CD4-positive, alpha-beta T cell treated with Interleukin-17A for 4 hours (primary cell): Measurements from ENCODE around the gene PNPLA3.

Experiments used
- DNase-seq: peaks from one replicate; pipeline ENCODE4 v3.0.0-alpha.2; 2020; ENCODE audit warnings: mixed read lengths

The PNPLA3 gene

GRCh38 chr22:43923631-43924464 is at the start of gene PNPLA3:
TSS of gene PNPLA3 (plus strand) at chr22:43923805. CDS start at chr22:43923912, 107 bp downstream.
- DNase-seq, result peak; percentile 89

- DNase-seq, result no peak
Observed at GRCh38 chr22:43876866-43877509, 46.6 kb upstream of the PNPLA3 start.

- DNase-seq, result no peak
Observed at GRCh38 chr22:43878079-43878795, 45.4 kb upstream of the PNPLA3 start.

- no peak for DNase-seq
Observed at GRCh38 chr22:43878831-43879550, 44.6 kb upstream of the PNPLA3 start.

- DNase-seq, result no peak
Observed at GRCh38 chr22:43879901-43880540, 43.6 kb upstream of the PNPLA3 start.

GRCh38 chr22:43880541-43880991 is 43.0 kb upstream of the PNPLA3 start:
- DNase-seq, result no peak

- DNase-seq, result no peak
Observed at GRCh38 chr22:43881091-43882061, 42.2 kb upstream of the PNPLA3 start.

GRCh38 chr22:43882122-43882767 is 41.4 kb upstream of the PNPLA3 start:
- no peak for DNase-seq

- DNase-seq, result peak; percentile 58
Observed at GRCh38 chr22:43883012-43883661, 40.5 kb upstream of the PNPLA3 start.

GRCh38 chr22:43883719-43884415 is 39.7 kb upstream of the PNPLA3 start:
- DNase-seq, result no peak

GRCh38 chr22:43884600-43885318 is 38.8 kb upstream of the PNPLA3 start:
- peak; percentile 52 for DNase-seq

GRCh38 chr22:43885319-43885671 is 38.3 kb upstream of the PNPLA3 start:
- no peak for DNase-seq

- no peak for DNase-seq
Observed at GRCh38 chr22:43885786-43886185, 37.8 kb upstream of the PNPLA3 start.

- no peak for DNase-seq
Observed at GRCh38 chr22:43886231-43886630, 37.4 kb upstream of the PNPLA3 start.

- no peak for DNase-seq
Observed at GRCh38 chr22:43887391-43887790, 36.2 kb upstream of the PNPLA3 start.

- DNase-seq, result no peak
Observed at GRCh38 chr22:43888740-43889139, 34.9 kb upstream of the PNPLA3 start.

- no peak for DNase-seq
Observed at GRCh38 chr22:43889201-43889859, 34.3 kb upstream of the PNPLA3 start.

- no peak for DNase-seq
Observed at GRCh38 chr22:43889860-43890253, 33.7 kb upstream of the PNPLA3 start.
